Uterus (tissue), 2 donors: ENCODE data around the gene ASIC4.

ENCODE experiments used
- CTCF ChIP-seq, 4 experiments: fragments of 200-600 bp in 2 of 4; fragments of 450-650 bp in 2 of 4; sonication (generic) in 2 of 4; IDR thresholded peaks; one replicate each; pipeline ENCODE4 v1.5.1; 2016 to 2019; ENCODE audit warnings: antibody characterized with exemption in 4 of 4, mild to moderate bottlenecking in 2 of 4, moderate library complexity in 1 of 4
- POLR2A ChIP-seq, 2 donors: fragments of 450-650 bp; IDR thresholded peaks; one replicate each; pipeline ENCODE4 v1.6.1; 2016; ENCODE audit warnings: antibody characterized with exemption in 2 of 2, mild to moderate bottlenecking in 1 of 2, moderate library complexity in 1 of 2

DNA sequence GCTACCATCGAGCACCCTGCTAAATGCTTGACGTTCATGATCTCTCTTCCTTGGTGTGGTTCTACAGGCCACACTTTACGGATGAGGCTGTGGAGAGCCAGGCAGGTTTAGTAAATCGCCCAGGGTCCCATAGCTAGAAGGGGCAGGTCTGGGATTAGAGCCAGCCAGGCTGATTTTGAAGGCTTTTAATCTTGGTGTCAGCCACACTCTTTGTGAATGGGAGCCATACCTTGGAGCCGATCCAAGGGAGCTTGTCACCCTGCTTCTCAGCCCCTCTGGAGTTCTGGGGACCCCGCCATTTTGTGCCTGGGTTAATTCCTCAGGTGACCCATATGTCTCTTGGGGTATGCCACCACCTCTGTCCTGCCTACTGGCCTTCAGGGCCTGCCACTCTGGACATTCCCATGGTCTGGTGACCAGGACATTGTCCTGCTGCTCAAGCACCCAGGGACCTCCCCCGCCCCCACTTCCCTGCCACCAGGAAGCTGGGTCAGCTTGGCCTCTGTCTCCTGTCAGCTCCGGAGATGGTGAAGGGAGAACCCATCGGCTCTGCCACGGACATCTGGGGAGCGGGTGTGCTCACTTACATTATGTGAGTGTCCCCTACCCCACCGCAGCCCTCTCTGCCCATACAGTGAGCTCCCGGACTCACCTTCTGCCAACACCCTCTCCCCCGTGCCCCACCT is 22.9 kb upstream of the ASIC4 start:
- TF ChIP-seq CTCF (IDR thresholded peaks at IDR 0.05): no peak
- no peak for TF ChIP-seq POLR2A (IDR thresholded peaks at IDR 0.05)
